SK-N-SH (cell line): ENCODE results near the gene CRYBA2. TPM values are rescaled to one million over a fixed set of nuclear protein-coding genes. Genes with fewer than 3 reads are reported as not detected.

Experiments
- ELF1 ChIP-seq: IDR thresholded peaks from 2 replicates; pipeline ENCODE4 v1.4.0; 2012
- EP300 ChIP-seq, 2 experiments: IDR thresholded peaks; 2 replicates each; pipeline versions ENCODE4 v1.4.0 to v1.6.1; 2012; ENCODE audit warnings: borderline replicate concordance in 1 of 2, low read depth in 1 of 2, low read length in 1 of 2
- EZH2phosphoT487 ChIP-seq: fragments of 200-600 bp; sonication (generic); IDR thresholded peaks from 2 replicates; pipeline ENCODE4 v1.6.1; 2017; ENCODE audit warnings: low read depth, mixed run types, mild to moderate bottlenecking, antibody characterized with exemption, moderate library complexity, borderline replicate concordance
- FOXJ3 ChIP-seq: sonication (generic); formaldehyde crosslinking; IDR thresholded peaks from 2 replicates; pipeline ENCODE4 v1.5.1; 2020; ENCODE audit warnings: mild to moderate bottlenecking, missing genetic modification reagents
- FOXM1 ChIP-seq: IDR thresholded peaks from 2 replicates; pipeline ENCODE4 v1.4.0; 2012; ENCODE audit warnings: low read depth, mild to moderate bottlenecking
- GABPA ChIP-seq: IDR thresholded peaks from 2 replicates; pipeline ENCODE4 v1.4.0; 2012; ENCODE audit warnings: low read depth, mild to moderate bottlenecking
- GATA2 ChIP-seq: sonication (generic); formaldehyde crosslinking; IDR thresholded peaks from 2 replicates; pipeline ENCODE4 v1.5.0; 2020; ENCODE audit warnings: mild to moderate bottlenecking, missing genetic modification reagents
- NFIC ChIP-seq: IDR thresholded peaks from 2 replicates; pipeline ENCODE4 v1.4.0; 2012; ENCODE audit warnings: borderline replicate concordance
- POLR2AphosphoS5 ChIP-seq: IDR thresholded peaks from 2 replicates; pipeline ENCODE4 v1.6.1; 2012; ENCODE audit warnings: low read depth, low read length
- RAD21 ChIP-seq: IDR thresholded peaks from 2 replicates; pipeline ENCODE4 v1.6.1; 2012; ENCODE audit warnings: mild to moderate bottlenecking, low read length
- TCF12 ChIP-seq: IDR thresholded peaks from 2 replicates; pipeline ENCODE4 v1.4.0; 2012
- polyA plus RNA-seq, 3 experiments: library from polyadenylated mRNA; depleted of rRNA; stranded (reverse); fragments of >200 nt; gene quantifications; 2 replicates each; pipeline ENCODE4 v1.2.3, GENCODE V29; 2012
- TF ChIP-seq, protein P1 (sequence below): IDR thresholded peaks from 2 replicates; pipeline ENCODE4 v1.6.1; 2012; ENCODE audit warnings: mild to moderate bottlenecking, low read depth, low read length, moderate library complexity
- TF ChIP-seq, protein P2 (sequence below): fragments of 150-350 bp; IDR thresholded peaks from 2 replicates; pipeline ENCODE4 v1.6.1; 2017; ENCODE audit warnings: antibody characterized with exemption, low read length, low read depth, borderline replicate concordance
- TF ChIP-seq, protein P3 (sequence below): fragments of 150-350 bp; IDR thresholded peaks from 2 replicates; pipeline ENCODE4 v1.6.1; 2016; ENCODE audit warnings: mild to moderate bottlenecking, low read depth, low read length
- TF ChIP-seq, protein P4 (sequence below): fragments of 200-600 bp; sonication (generic); IDR thresholded peaks from 2 replicates; pipeline ENCODE4 v1.6.1; 2017; ENCODE audit warnings: antibody characterized with exemption, mild to moderate bottlenecking, moderate library complexity

The CRYBA2 gene
- polyA plus RNA-seq, 1 of the 3 experiments (the other 2 are of a cell fraction): not detected

DNA sequence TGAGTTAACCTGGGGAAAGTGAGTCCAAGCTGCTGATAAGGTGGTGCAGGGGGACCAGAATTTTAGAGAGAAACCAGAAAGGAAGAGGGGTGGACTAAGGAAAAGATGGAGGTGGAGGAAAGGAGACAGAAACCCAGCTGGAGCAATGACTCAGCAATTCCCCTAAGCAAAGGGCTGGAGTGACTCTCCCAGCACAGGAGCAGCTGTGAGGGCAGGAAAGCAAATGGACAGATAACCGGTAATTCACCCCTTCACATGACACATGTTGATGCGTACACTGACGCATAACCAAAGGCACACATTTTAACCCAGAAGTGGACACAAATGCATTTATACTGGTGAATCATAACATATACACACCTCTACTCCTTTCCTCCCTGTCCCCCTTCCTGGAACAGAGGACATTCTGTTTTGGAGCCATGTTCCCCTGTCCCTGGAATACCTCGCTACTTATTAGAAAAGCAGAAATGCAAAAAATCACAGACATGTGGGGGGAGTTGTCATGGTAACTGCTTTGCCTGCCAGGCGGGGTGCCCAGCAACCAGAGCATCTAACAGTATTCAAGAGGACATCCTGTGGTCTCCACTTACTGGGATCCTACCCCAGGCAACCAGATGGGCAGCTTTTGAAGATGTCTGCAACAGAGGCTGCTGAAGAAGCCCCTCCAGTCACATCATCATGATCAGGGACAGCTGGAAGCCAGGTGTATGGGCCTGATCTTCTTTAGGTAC lies 29.0 kb downstream of the CRYBA2 start (continued):
- TF ChIP-seq, protein P1, sequence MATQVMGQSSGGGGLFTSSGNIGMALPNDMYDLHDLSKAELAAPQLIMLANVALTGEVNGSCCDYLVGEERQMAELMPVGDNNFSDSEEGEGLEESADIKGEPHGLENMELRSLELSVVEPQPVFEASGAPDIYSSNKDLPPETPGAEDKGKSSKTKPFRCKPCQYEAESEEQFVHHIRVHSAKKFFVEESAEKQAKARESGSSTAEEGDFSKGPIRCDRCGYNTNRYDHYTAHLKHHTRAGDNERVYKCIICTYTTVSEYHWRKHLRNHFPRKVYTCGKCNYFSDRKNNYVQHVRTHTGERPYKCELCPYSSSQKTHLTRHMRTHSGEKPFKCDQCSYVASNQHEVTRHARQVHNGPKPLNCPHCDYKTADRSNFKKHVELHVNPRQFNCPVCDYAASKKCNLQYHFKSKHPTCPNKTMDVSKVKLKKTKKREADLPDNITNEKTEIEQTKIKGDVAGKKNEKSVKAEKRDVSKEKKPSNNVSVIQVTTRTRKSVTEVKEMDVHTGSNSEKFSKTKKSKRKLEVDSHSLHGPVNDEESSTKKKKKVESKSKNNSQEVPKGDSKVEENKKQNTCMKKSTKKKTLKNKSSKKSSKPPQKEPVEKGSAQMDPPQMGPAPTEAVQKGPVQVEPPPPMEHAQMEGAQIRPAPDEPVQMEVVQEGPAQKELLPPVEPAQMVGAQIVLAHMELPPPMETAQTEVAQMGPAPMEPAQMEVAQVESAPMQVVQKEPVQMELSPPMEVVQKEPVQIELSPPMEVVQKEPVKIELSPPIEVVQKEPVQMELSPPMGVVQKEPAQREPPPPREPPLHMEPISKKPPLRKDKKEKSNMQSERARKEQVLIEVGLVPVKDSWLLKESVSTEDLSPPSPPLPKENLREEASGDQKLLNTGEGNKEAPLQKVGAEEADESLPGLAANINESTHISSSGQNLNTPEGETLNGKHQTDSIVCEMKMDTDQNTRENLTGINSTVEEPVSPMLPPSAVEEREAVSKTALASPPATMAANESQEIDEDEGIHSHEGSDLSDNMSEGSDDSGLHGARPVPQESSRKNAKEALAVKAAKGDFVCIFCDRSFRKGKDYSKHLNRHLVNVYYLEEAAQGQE: no peak
- TF ChIP-seq RAD21 (no peak), POLR2AphosphoS5 (0 out of 2 replicates have a peak, but pooled peaks have one; percentile 19), TCF12 (peak; percentile 48; the same call in 1 of the 2 replicates), FOXJ3 (peak; percentile 30; the same call in 1 of the 2 replicates), EZH2phosphoT487 (no peak), EP300 (IDR thresholded peaks at IDR 0.05; ENCODE audit: borderline replicate concordance in 1 of 2, low read depth in 1 of 2, low read length in 1 of 2) (peak in 1 of 2 experiments; percentile 54; a peak in 1 of 4 replicates), NFIC (no peak), FOXM1 (no peak), GABPA (no peak), GATA2 (CRISPR knock-in tag) (peak; percentile 51), ELF1 (no peak)
- TF ChIP-seq, protein P2, sequence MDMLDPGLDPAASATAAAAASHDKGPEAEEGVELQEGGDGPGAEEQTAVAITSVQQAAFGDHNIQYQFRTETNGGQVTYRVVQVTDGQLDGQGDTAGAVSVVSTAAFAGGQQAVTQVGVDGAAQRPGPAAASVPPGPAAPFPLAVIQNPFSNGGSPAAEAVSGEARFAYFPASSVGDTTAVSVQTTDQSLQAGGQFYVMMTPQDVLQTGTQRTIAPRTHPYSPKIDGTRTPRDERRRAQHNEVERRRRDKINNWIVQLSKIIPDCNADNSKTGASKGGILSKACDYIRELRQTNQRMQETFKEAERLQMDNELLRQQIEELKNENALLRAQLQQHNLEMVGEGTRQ: no peak
- TF ChIP-seq, protein P3, sequence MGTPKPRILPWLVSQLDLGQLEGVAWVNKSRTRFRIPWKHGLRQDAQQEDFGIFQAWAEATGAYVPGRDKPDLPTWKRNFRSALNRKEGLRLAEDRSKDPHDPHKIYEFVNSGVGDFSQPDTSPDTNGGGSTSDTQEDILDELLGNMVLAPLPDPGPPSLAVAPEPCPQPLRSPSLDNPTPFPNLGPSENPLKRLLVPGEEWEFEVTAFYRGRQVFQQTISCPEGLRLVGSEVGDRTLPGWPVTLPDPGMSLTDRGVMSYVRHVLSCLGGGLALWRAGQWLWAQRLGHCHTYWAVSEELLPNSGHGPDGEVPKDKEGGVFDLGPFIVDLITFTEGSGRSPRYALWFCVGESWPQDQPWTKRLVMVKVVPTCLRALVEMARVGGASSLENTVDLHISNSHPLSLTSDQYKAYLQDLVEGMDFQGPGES: no peak
- TF ChIP-seq, protein P4, sequence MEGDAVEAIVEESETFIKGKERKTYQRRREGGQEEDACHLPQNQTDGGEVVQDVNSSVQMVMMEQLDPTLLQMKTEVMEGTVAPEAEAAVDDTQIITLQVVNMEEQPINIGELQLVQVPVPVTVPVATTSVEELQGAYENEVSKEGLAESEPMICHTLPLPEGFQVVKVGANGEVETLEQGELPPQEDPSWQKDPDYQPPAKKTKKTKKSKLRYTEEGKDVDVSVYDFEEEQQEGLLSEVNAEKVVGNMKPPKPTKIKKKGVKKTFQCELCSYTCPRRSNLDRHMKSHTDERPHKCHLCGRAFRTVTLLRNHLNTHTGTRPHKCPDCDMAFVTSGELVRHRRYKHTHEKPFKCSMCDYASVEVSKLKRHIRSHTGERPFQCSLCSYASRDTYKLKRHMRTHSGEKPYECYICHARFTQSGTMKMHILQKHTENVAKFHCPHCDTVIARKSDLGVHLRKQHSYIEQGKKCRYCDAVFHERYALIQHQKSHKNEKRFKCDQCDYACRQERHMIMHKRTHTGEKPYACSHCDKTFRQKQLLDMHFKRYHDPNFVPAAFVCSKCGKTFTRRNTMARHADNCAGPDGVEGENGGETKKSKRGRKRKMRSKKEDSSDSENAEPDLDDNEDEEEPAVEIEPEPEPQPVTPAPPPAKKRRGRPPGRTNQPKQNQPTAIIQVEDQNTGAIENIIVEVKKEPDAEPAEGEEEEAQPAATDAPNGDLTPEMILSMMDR: no peak
